RCC 7860 (cell line): Measurements from ENCODE around the gene CELA3A.

Experiments
- DNase-seq: peaks from one replicate; pipeline ENCODE4 v3.0.0-alpha.2; 2015; ENCODE audit warnings: low spot score
- FAIRE-seq: peaks from 2 replicates; lab custom pipeline; 2012; peaks lifted over from hg19 to GRCh38; lab: Jason Lieb, UNC

CELA3A gene

DNA sequence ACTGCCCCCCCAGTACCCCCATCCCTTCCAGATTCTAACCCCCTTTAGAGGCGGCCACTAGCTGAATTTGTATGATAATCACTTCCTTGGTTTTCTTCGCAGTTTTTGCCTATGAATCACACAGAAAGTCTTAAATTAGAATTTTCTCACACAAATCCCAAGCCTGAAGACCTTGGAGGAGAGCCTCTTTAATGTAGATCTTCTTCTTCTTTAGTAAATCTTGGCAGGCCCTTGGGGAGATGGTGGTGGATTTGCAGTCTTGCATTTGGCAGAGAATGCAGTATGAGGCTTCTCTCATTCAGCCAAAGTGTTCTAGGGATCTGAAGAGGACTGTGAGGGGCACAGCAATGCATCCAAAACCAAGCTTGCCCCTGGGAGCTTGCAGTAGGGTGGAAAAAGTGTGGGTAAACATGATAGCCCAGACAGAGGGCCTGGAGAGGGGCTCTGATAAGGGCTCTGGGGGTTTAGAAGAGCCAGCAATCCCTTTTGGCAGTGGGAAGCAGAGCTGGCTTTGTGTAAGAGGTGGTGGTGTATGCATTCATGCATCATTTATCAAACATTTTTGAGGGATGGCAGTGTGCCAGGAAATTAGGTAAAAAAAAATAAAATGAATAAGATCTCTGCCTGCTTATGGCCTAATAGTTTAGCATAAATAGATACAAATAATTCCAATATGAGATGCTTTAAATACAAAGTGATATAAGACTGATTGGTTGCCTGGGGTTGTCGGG is 43.4 kb downstream of the CELA3A start:
- FAIRE-seq (no peak), DNase-seq (no peak)

- DNase-seq (no peak), FAIRE-seq (no peak)
Measured at GRCh38 chr1:22045604-22046228, 44.3 kb downstream of the CELA3A start.

DNA sequence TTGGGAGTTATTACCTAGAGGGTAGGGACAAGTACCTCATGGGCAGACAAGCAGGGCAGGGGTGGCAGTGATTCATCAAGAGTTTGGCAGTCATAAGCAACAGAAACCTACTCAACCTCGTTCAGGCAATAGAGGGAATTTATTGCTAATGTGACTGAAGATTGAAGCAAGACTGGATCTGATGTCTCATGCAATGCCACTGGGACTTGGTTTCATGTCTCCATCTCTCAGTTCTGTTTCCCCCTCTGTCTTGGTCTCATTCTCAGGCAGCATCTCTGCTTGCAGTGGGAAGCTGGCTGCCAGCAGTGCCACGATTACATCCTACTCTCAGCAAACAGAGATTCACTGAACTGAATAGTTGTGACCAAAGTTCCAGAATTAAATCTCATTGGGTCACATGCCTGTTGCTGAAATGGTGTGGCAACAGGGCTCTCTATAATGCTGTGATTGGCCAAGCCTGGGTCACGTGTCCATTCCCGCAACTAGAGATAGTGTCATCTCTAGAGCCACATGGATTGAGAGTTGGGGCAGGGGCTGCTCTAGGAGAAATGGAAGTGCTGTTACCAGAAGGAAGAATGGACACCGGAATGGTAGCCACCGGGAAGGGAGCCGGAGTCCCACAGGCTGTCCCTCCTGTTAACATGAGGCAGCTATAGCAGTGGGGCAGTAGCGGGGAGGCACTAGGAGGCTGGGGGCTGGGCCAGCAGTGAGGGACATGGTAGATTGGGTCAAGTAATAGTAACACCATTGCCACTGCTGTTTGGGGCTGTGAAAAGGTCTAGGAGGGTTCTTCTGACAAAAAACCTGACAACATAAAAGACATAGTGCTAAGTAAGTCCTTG is 47.1 kb downstream of the CELA3A start:
- DNase-seq (no peak), FAIRE-seq (no peak)

DNA sequence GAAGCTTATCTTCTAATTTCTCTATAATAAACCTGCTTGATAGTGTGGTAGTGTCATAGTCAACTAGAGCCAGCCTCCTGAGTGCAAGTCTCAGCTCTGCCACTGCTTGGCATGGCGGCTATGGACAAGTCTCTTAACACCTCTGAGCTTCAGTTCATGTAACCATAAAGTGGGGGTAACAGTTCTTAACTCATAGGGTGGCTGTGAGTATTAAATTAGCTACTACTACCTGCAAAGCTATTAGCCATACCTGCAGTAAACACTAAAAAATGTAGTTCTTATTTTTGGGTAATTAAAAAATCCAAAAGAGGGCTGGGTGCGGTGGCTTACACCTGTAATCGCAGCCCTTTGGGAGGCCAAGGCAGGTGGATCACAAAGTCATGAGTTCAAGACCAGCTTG is 48.9 kb downstream of the CELA3A start:
- no peak for FAIRE-seq
- no peak for DNase-seq

GRCh38 chr1:22051607-22052114 is 50.2 kb downstream of the CELA3A start:
- FAIRE-seq (no peak), DNase-seq (no peak)

DNA sequence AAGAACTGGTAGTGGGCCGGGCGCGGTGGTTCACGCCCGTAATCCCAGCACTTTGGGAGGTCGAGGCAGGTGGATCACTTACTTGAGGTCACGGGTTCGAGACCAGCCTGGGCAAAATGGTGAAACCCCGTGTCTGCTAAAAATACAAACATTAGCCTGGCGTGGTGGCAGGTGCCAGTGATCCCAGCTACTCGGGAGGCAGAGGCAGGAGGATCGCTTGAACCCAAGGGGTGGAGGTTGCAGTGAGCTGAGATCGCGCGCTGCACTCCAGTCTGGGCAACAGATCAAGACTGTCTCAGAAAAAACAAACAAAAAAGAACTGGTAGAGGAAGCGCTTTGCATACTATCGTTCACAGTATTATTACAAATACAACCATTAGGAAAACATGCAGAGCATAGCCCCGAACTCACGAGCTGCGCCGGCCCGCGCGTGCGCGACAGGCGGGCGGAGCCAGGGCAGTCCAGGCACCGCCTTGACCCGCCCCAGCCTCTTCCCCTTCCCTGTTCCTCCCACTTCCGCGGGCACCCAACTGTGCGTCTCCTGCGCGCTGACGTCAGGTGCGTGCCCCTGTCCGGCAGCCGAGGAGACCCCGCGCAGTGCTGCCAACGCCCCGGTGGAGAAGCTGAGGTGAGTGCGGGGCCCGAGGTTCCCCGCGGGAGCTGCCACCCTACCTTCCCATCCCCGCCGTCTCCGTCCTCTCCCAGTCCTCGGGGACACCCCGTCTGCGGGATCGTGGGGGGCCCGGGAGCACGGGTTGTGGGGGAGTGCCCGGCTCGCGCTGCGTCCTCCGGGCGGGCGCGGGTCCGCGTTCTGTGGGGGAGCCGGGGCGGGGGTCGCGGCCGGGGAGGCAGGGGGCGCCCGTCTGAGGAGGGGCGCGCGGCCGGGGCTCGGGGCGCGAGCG is 50.9 kb downstream of the CELA3A start, which contains the start of gene CDC42:
TSS of gene CDC42 (plus strand) at position 595 of the 902 bp plus-strand sequence. CDS start 25,770 bp downstream, outside the sequence.
- DNase-seq (peak; percentile 90), FAIRE-seq (no peak)

- DNase-seq (peak; percentile 60), FAIRE-seq (no peak)
Measured at GRCh38 chr1:22053017-22053860, 51.8 kb downstream of the CELA3A start.

- FAIRE-seq (no peak), DNase-seq (no peak)
Measured at GRCh38 chr1:22053861-22054770, 52.7 kb downstream of the CELA3A start.

DNA sequence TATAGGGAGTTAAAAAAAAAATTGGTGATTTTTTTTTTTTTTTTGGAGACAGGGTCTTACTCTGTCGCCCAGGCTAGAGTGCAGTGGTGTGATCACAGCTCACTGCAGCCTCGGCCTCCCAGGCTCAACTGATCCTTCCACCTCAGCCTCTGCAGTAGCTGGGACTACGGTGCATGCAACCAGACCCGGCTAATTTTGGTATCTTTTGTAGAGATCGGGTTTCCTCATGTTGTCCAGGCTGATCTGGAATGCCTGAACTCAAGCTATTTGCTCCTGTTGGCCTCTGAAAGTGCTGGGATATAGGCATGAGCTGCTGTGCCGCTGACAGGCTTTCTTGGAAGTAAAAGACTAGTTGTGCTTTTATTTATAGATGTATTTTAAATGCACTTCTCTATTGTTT is 54.0 kb downstream of the CELA3A start:
- no peak for FAIRE-seq

GRCh38 chr1:22056043-22056442 is 54.6 kb downstream of the CELA3A start:
- no peak for FAIRE-seq
- DNase-seq = no peak

More for the DNA sequence above, 54.0 kb downstream of the CELA3A start:
- no peak for DNase-seq

DNA sequence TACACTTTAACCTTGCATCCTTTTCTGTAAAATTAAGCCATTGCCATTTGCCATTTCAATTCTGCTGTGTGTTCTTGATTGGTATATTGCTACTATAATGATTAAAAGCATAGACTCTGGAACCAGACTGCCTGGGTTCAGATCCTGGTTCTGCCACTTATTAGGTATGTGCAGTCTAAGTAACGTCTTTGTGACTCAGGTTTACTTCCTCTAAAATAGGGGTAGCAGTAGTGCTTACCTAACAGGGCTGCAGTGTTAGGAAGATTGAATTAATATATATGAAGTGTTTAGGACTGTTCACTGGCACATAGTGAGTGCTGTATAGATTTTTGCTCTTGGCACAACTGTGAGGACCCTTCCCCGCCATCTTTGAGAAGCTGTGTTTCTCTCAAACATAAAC is 55.5 kb downstream of the CELA3A start:
- FAIRE-seq (no peak), DNase-seq (no peak)

GRCh38 chr1:22057861-22058260 is 56.4 kb downstream of the CELA3A start:
- FAIRE-seq (no peak), DNase-seq (no peak)
